SK-N-SH (cell line): Measurements from ENCODE around the gene STEAP2. TPM values are rescaled to one million over a fixed set of nuclear protein-coding genes. Genes with fewer than 3 reads are reported as not detected.

ENCODE experiments used
- CTCF ChIA-PET: fragments of 300-600, 350-600 bp; formaldehyde crosslinking; extraction: SDS; loops from one replicate; lab custom pipeline; 2021; lab: Yijun Ruan, JAX
- POLR2A ChIA-PET: fragments of 350-600 bp; sonication (Branson Sonifier 250); formaldehyde crosslinking; extraction: SDS; loops from one replicate; lab custom pipeline; 2020; ENCODE audit warnings: antibody characterized with exemption, inconsistent platforms; lab: Yijun Ruan, JAX
- DNase-seq: peaks from one replicate; pipeline ENCODE4 v3.0.0; 2012
- H2AFZ ChIP-seq: fragments of 200-600 bp; sonication (generic); 2 replicates; pipeline ENCODE4 v1.8.1; 2016; ENCODE audit warnings: antibody characterized with exemption, mild to moderate bottlenecking, low read depth
- H3F3A ChIP-seq: fragments of 200-600 bp; sonication (generic); replicated peaks from 2 replicates; pipeline ENCODE3; 2016; ENCODE audit warnings: antibody characterized with exemption, mild to moderate bottlenecking; ENCODE audit not compliant: insufficient read depth
- H3K27ac ChIP-seq, 2 experiments: fragments of 200-500 bp in 1 of 2; fragments of 200-600 bp in 1 of 2; sonication (Bioruptor generic) in 1 of 2; sonication (generic), shearing (Covaris generic) in 1 of 2; 2 replicates each; pipeline versions ENCODE4 v1.5.1 to v1.6.1; 2014 to 2016; ENCODE audit warnings: low read depth in 2 of 2, inconsistent platforms in 1 of 2, low read length in 1 of 2, mild to moderate bottlenecking in 1 of 2, mixed read lengths in 1 of 2
- H3K27me3 ChIP-seq: fragments of 200-600 bp; sonication (generic), shearing (Covaris generic); 2 replicates; pipeline ENCODE4 v1.6.1; 2016; ENCODE audit warnings: mixed run types; ENCODE audit not compliant: insufficient read depth
- H3K36me3 ChIP-seq, 2 experiments: fragments of 200-500 bp in 1 of 2; fragments of 200-600 bp in 1 of 2; sonication (Bioruptor generic) in 1 of 2; sonication (generic) in 1 of 2; replicated peaks in 1 of 2; 2 replicates each; pipeline versions ENCODE3 to v1.5.1; 2014 to 2016; ENCODE audit warnings: low read length in 1 of 2, mild to moderate bottlenecking in 1 of 2; ENCODE audit not compliant: insufficient read depth in 2 of 2, control insufficient read depth in 1 of 2
- H3K4me1 ChIP-seq, 2 experiments: fragments of 200-500 bp in 1 of 2; fragments of 200-600 bp in 1 of 2; sonication (Bioruptor generic) in 1 of 2; sonication (generic), shearing (Covaris generic) in 1 of 2; 2 replicates each; pipeline versions ENCODE4 v1.5.1 to v1.6.1; 2014 to 2016; ENCODE audit warnings: low read depth in 1 of 2, low read length in 1 of 2, mixed run types in 1 of 2; ENCODE audit not compliant: insufficient read depth in 2 of 2, control insufficient read depth in 1 of 2
- H3K4me2 ChIP-seq: fragments of 200-600 bp; sonication (generic), shearing (Covaris generic); 2 replicates; pipeline ENCODE4 v1.6.1; 2017; ENCODE audit warnings: mixed run types
- H3K4me3 ChIP-seq, 2 experiments: fragments of 200-500 bp in 1 of 2; fragments of 200-600 bp in 1 of 2; sonication (Bioruptor generic) in 1 of 2; sonication (generic), shearing (Covaris generic) in 1 of 2; 2 replicates each; pipeline versions ENCODE4 v1.5.1 to v1.8.1; 2014 to 2016; ENCODE audit warnings: low read depth in 2 of 2, inconsistent platforms in 1 of 2, low read length in 1 of 2, mild to moderate bottlenecking in 1 of 2, mixed read lengths in 1 of 2, moderate library complexity in 1 of 2
- H3K79me2 ChIP-seq: fragments of 200-600 bp; sonication (generic); 2 replicates; pipeline ENCODE4 v1.8.1; 2017; ENCODE audit warnings: mild to moderate bottlenecking; ENCODE audit not compliant: insufficient read depth
- H3K9ac ChIP-seq: fragments of 200-600 bp; sonication (generic); 2 replicates; pipeline ENCODE4 v1.6.1; 2017; ENCODE audit warnings: mixed run types
- H3K9me2 ChIP-seq: fragments of 200-600 bp; sonication (generic); 2 replicates; pipeline ENCODE4 v1.6.1; 2017; ENCODE audit warnings: mixed run types
- H3K9me3 ChIP-seq: fragments of 200-600 bp; sonication (generic); 2 replicates; pipeline ENCODE4 v1.6.1; 2017; ENCODE audit warnings: mixed run types, mild to moderate bottlenecking, moderate library complexity
- H4K20me1 ChIP-seq: fragments of 200-600 bp; sonication (generic); 2 replicates; pipeline ENCODE4 v1.6.1; 2017; ENCODE audit warnings: mild to moderate bottlenecking, mixed run types; ENCODE audit not compliant: insufficient read depth
- CTCF ChIP-seq: fragments of 200-600 bp; sonication (generic); IDR thresholded peaks from 2 replicates; pipeline ENCODE4 v1.6.1; 2017; ENCODE audit warnings: antibody characterized with exemption, mild to moderate bottlenecking, moderate library complexity
- FOSL2 ChIP-seq: IDR thresholded peaks from 2 replicates; pipeline ENCODE4 v1.4.0; 2012; ENCODE audit warnings: low read depth, mild to moderate bottlenecking, moderate library complexity, borderline replicate concordance
- FOXJ3 ChIP-seq: sonication (generic); formaldehyde crosslinking; IDR thresholded peaks from 2 replicates; pipeline ENCODE4 v1.5.1; 2020; ENCODE audit warnings: mild to moderate bottlenecking, missing genetic modification reagents
- JUND ChIP-seq: IDR thresholded peaks from 2 replicates; pipeline ENCODE4 v1.4.0; 2012
- MAX ChIP-seq: IDR thresholded peaks from 2 replicates; pipeline ENCODE4 v1.4.0; 2012; ENCODE audit warnings: low read depth
- RAD21 ChIP-seq: IDR thresholded peaks from 2 replicates; pipeline ENCODE4 v1.6.1; 2012; ENCODE audit warnings: mild to moderate bottlenecking, low read length
- REST ChIP-seq: IDR thresholded peaks from 2 replicates; pipeline ENCODE4 v1.6.1; 2012; ENCODE audit warnings: mild to moderate bottlenecking, low read depth, low read length, moderate library complexity
- RXRA ChIP-seq: IDR thresholded peaks from 2 replicates; pipeline ENCODE4 v1.4.0; 2012; ENCODE audit warnings: low read depth, mild to moderate bottlenecking, borderline replicate concordance
- ZBTB33 ChIP-seq: IDR thresholded peaks from 2 replicates; pipeline ENCODE4 v1.4.0; 2012; ENCODE audit warnings: low read depth, borderline replicate concordance
- polyA plus RNA-seq, 3 experiments: library from polyadenylated mRNA; depleted of rRNA; stranded (reverse); fragments of >200 nt; gene quantifications; 2 replicates each; pipeline ENCODE4 v1.2.3, GENCODE V29; 2012
- TF ChIP-seq, protein P1 (sequence below): fragments of 150-350 bp; IDR thresholded peaks from 2 replicates; pipeline ENCODE4 v1.6.1; 2017; ENCODE audit warnings: antibody characterized with exemption, low read length, low read depth, borderline replicate concordance

Gene STEAP2
- polyA plus RNA-seq, 1 of the 3 experiments (the other 2 are of a cell fraction) = 6.6 TPM

DNA sequence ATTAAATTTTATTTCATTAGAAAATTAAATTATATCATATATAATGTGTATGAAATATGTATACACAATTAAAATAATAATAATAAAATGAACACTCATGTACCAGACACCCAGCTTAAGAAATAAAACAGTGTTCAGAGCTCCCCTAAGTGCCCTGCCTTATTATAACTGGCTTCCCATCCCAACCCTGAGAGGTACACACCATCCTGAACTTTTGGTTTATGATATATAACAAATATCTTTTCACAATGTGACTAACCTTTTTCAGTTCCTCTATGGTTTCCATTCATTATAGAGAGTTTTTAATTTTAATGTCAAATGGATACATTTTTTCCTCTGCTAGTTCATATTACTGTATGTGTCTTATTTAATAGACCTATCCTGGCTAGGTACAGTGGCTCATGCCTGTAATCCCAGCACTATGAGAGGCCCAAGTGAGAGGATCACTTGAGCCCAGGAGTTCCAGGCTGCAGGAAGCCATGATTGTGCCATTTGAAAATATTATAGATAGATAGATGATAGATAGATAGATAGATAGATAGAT is 24.0 kb upstream of the STEAP2 start:
- Histone ChIP-seq H3K4me1 (no peaks in the 10 kb centered on the region), H4K20me1 (no peaks in the 10 kb centered on the region), H3K4me3 (no peak overlapping the region), H3K36me3 (no peaks in the 10 kb centered on the region), H3K4me2 (no peak overlapping the region), H3K9me3 (peaks cover 8% of the 10 kb centered on the region; the same call in 1 of the 2 replicates), H3K79me2 (no peaks in the 10 kb centered on the region), H3K27me3 (no peaks in the 10 kb centered on the region), H3F3A (no peaks in the 10 kb centered on the region), H3K9ac (no peak overlapping the region), H2AFZ (no peak overlapping the region), H3K9me2 (no peaks in the 10 kb centered on the region), H3K27ac (no peak overlapping the region)
- ChIA-PET POLR2A (no interaction called here), CTCF (interaction anchor here (0.8 to 1.4 kb wide), 3 partner anchors 14 to 24 kb away, joined by 3 to 7 read pairs (median 4); partner anchors contain the start of gene STEAP2)
- DNase-seq = no peak
- TF ChIP-seq CTCF = no peak
- TF ChIP-seq REST = no peak
- no peak for TF ChIP-seq RAD21
- TF ChIP-seq JUND = no peak
- no peak for TF ChIP-seq ZBTB33
- no peak for TF ChIP-seq FOSL2
- no peak for TF ChIP-seq FOXJ3 (CRISPR knock-in tag)
- TF ChIP-seq RXRA = no peak
- TF ChIP-seq, protein P1, sequence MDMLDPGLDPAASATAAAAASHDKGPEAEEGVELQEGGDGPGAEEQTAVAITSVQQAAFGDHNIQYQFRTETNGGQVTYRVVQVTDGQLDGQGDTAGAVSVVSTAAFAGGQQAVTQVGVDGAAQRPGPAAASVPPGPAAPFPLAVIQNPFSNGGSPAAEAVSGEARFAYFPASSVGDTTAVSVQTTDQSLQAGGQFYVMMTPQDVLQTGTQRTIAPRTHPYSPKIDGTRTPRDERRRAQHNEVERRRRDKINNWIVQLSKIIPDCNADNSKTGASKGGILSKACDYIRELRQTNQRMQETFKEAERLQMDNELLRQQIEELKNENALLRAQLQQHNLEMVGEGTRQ = no peak
- TF ChIP-seq MAX = no peak
